ENCODE measurements around the gene TNS1. TPM values are rescaled to one million over a fixed set of nuclear protein-coding genes. Genes with fewer than 3 reads are reported as not detected.

TNS1 gene
- polyA plus RNA-seq, 1 experiment, result 19.7 TPM

DNA sequence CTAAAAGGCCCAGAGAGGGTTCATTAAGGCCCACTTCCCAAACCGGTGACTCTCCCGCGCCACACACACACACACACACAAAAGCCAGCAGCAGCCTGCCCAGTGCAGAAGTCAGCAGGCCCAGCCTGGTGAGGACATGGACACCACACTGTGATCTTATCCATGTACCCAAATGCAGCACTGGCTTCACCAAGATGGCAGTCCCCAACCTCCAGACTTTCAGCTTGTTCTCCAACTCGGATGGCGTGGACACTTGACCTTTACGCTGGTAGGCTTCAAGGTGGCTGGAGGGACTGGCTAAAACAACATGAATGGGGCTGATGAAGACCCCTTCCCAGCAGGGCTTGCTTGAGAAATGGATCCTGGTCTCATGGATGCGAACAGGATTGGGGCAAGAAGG is 50.4 kb downstream of the TNS1 start:
- no peak for DNase-seq (ENCODE audit: low read depth, low spot score)
- Histone ChIP-seq H3K27ac (ENCODE audit: low read depth, low read length) (no peak overlapping the region), H3K9me3 (ENCODE audit: control insufficient read depth, insufficient read depth, low read length) (no peaks in the 10 kb centered on the region), H3K4me3 (ENCODE audit: low read depth, low read length) (no peak overlapping the region), H3K27me3 (ENCODE audit: control insufficient read depth, insufficient read depth, low read length) (no peaks in the 10 kb centered on the region)
- TF ChIP-seq, protein P1, sequence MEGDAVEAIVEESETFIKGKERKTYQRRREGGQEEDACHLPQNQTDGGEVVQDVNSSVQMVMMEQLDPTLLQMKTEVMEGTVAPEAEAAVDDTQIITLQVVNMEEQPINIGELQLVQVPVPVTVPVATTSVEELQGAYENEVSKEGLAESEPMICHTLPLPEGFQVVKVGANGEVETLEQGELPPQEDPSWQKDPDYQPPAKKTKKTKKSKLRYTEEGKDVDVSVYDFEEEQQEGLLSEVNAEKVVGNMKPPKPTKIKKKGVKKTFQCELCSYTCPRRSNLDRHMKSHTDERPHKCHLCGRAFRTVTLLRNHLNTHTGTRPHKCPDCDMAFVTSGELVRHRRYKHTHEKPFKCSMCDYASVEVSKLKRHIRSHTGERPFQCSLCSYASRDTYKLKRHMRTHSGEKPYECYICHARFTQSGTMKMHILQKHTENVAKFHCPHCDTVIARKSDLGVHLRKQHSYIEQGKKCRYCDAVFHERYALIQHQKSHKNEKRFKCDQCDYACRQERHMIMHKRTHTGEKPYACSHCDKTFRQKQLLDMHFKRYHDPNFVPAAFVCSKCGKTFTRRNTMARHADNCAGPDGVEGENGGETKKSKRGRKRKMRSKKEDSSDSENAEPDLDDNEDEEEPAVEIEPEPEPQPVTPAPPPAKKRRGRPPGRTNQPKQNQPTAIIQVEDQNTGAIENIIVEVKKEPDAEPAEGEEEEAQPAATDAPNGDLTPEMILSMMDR (IDR thresholded peaks at IDR 0.05; ENCODE audit: low read depth, low read length), result no peak
- CTCF ChIA-PET, result interaction anchor here (2.2 kb wide), 1 partner anchor 167 kb away, joined by 6 read pairs; no protein-coding TSS in a partner anchor
- POLR2A ChIA-PET, result no interaction called here

DNA sequence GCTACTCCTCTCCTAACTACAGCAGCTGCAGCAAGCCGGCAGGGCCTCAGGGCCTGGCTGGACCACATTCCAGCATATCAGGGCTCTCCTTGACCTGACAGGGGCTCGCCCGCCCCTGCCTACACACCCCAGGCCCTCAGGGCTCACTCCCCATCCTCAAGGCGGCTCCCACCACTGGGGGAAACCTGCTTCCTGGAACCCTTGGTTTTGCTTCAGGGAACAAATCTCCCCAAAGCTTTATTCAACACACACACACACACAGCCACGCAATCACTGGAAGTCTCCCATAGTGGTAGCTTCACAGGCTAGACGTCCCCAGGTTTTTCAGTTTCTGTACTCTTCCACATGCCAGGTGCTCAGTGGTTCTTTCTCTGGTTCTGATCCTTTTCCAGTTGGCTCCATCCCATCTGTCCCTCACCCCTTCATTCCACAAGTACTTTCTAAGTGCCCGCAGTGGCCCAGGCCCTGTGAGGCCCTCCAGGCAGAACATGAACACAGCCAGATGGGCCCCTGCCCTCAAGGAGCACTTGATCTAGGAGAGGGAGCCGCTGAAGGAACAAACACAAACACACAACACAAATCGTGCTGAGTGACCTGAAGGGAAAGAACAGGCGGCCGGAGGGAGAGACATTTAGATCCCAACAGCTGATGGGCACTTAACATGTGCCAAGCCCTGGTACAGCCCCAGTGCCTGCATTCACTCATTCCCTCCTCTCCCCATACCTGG is 51.1 kb downstream of the TNS1 start:
- ChIA-PET POLR2A (interaction anchor here (0.5 to 1.3 kb wide), 2 partner anchors 12 to 286 kb away, joined by 3 to 4 read pairs; no protein-coding TSS in a partner anchor), CTCF (interaction anchor here (1.5 to 2.2 kb wide), 2 partner anchors 42 to 166 kb away, joined by 3 to 6 read pairs; no protein-coding TSS in a partner anchor)
- TF ChIP-seq, protein P1 (IDR thresholded peaks at IDR 0.05; ENCODE audit: low read depth, low read length), result no peak
- H3K27me3 ChIP-seq (ENCODE audit: control insufficient read depth, insufficient read depth, low read length), result no peaks in the 10 kb centered on the region
- no peak for DNase-seq (ENCODE audit: low read depth, low spot score)
- H3K27ac ChIP-seq (ENCODE audit: low read depth, low read length), result no peak overlapping the region
- no peak overlapping the region for H3K4me3 ChIP-seq (ENCODE audit: low read depth, low read length)
- no peaks in the 10 kb centered on the region for H3K9me3 ChIP-seq (ENCODE audit: control insufficient read depth, insufficient read depth, low read length)

DNA sequence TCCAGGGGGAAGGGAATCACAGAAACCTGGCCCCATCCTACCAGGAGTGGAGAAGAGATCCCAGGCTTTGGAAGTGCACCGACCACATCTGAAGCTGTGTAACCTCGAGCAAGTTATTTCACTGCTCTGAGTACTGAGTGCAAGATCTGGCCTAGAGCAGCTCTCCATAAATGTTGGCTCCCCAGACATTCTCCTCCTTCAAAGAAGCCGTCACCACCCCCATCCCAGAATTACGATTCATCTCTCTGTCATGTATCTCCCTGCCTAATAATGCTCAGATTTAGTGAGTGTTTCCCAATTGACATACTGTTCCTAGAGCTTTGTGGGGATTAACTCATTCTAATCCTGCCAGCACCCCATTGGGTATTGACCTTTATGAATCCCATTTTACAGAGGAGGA is 51.7 kb downstream of the TNS1 start:
- ChIA-PET POLR2A (interaction anchor here (1.3 kb wide), 1 partner anchor 13 kb away, joined by 3 read pairs; no protein-coding TSS in a partner anchor), CTCF (interaction anchor here (1.5 to 2.2 kb wide), 2 partner anchors 43 to 166 kb away, joined by 3 to 6 read pairs; no protein-coding TSS in a partner anchor)
- Histone ChIP-seq H3K27me3 (ENCODE audit: control insufficient read depth, insufficient read depth, low read length) (no peaks in the 10 kb centered on the region), H3K27ac (ENCODE audit: low read depth, low read length) (no peak overlapping the region), H3K4me3 (ENCODE audit: low read depth, low read length) (no peak overlapping the region), H3K9me3 (ENCODE audit: control insufficient read depth, insufficient read depth, low read length) (no peaks in the 10 kb centered on the region)
- DNase-seq (ENCODE audit: low read depth, low spot score), result no peak
- TF ChIP-seq, protein P1 (IDR thresholded peaks at IDR 0.05; ENCODE audit: low read depth, low read length), result no peak

DNA sequence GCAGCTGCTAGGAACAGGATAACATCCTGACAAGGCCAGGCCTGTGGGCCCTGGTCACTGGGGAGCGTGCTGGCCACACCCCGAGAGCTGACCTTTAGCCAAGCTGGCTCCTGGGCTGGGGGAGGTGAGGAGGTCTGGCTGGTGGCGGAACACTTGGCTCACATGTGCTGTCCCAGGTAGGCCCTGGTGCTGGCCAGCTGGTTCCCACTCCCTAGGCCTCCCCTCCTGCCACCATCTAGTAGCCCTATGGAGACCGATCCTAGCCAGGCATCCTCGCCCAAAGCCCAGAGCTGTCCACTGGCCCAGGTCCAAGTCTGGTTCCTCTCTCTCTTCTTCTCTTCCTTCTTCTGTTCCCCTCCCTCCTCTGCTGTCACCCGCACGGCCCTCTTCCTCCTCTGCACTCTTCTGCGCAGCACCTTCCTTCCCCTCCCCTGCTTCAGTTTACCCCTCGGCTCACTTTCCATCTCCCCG is 52.4 kb downstream of the TNS1 start:
- ChIA-PET CTCF (interaction anchor here (1.5 to 2.2 kb wide), 2 partner anchors 44 to 165 kb away, joined by 3 to 6 read pairs; no protein-coding TSS in a partner anchor), POLR2A (no interaction called here)
- H3K9me3 ChIP-seq (ENCODE audit: control insufficient read depth, insufficient read depth, low read length), result no peaks in the 10 kb centered on the region
- no peak overlapping the region for H3K4me3 ChIP-seq (ENCODE audit: low read depth, low read length)
- no peak overlapping the region for H3K27ac ChIP-seq (ENCODE audit: low read depth, low read length)
- TF ChIP-seq, protein P1 (IDR thresholded peaks at IDR 0.05; ENCODE audit: low read depth, low read length), result no peak
- no peaks in the 10 kb centered on the region for H3K27me3 ChIP-seq (ENCODE audit: control insufficient read depth, insufficient read depth, low read length)
- DNase-seq (ENCODE audit: low read depth, low spot score), result no peak

DNA sequence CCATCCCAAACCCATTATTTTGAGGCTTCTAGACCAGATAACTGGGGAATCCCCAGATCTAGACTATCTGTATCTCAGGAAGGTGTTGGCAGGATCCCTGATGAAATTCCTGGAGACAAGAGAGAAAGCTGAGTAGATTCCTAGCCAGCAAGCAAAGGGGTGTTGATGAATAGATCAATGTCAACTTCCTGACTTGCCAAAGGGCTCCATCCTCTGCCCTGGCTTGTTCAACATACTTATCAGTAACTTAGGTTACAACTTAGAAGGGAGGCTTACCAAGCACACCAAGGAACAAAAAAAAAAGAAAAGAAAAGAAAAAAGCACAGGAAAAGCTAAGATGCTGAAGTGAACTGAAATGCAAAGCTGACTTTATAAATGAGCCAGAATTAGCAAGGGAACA is 53.3 kb downstream of the TNS1 start:
- ChIA-PET CTCF (interaction anchor here (1.2 kb wide), 1 partner anchor 16 kb away, joined by 3 read pairs; no protein-coding TSS in a partner anchor), POLR2A (no interaction called here)
- Histone ChIP-seq H3K4me3 (ENCODE audit: low read depth, low read length) (no peak overlapping the region), H3K27me3 (ENCODE audit: control insufficient read depth, insufficient read depth, low read length) (no peaks in the 10 kb centered on the region), H3K9me3 (ENCODE audit: control insufficient read depth, insufficient read depth, low read length) (no peaks in the 10 kb centered on the region), H3K27ac (ENCODE audit: low read depth, low read length) (no peak overlapping the region)
- TF ChIP-seq, protein P1 (IDR thresholded peaks at IDR 0.05; ENCODE audit: low read depth, low read length), result no peak
- no peak for DNase-seq (ENCODE audit: low read depth, low spot score)

Data from AG04450 (cell line).